PC-3 (cell line): Measurements from ENCODE around the gene GSN. TPM values are rescaled to one million over a fixed set of nuclear protein-coding genes. Genes with fewer than 3 reads are reported as not detected.
A peak's percentile ranks its signal among the peaks of the same experiment; 100 is the strongest.

Experiments used
- ATAC-seq: fragments of 200-7000 bp; cut with Tn5 transposase; 2 replicates; pipeline ENCODE4 v1.9.1; 2020; ENCODE audit warnings: mild to moderate bottlenecking, moderate library complexity
- BruUV-seq: library from RNA; stranded (reverse); fragments of 400-500 nt; replicated peaks from 2 replicates; lab custom pipeline; 2021; lab: Mats Ljungman, UMichigan
- CTCF ChIA-PET: fragments of 300-600 bp; sonication (Branson Sonifier 250); formaldehyde crosslinking; loops from one replicate; lab custom pipeline; 2022; ENCODE audit warnings: antibody characterized with exemption; lab: Charles Lee
- POLR2A ChIA-PET: fragments of 300-600 bp; sonication (Branson Sonifier 250); formaldehyde crosslinking; loops from one replicate; lab custom pipeline; 2022; ENCODE audit warnings: antibody characterized with exemption; ENCODE audit not compliant: unreplicated experiment; lab: Charles Lee
- DNase-seq: peaks from one replicate; pipeline ENCODE4 v3.0.0-alpha.2; 2015
- H2AFZ ChIP-seq: fragments of 300-600 bp; sonication (generic); 2 replicates; pipeline ENCODE4 v1.6.0; 2016; ENCODE audit warnings: antibody characterized with exemption, low read length
- H3F3A ChIP-seq: fragments of 300-600 bp; sonication (generic); one replicate; pipeline ENCODE4 v1.6.0; 2017; ENCODE audit warnings: antibody characterized with exemption, low read length, control low read depth, mild to moderate bottlenecking; ENCODE audit not compliant: unreplicated experiment
- H3K27ac ChIP-seq: fragments of 300-600 bp; sonication (generic); 2 replicates; pipeline ENCODE4 v1.5.1; 2016; ENCODE audit warnings: mild to moderate bottlenecking, low read length
- H3K27me3 ChIP-seq: fragments of 300-600 bp; sonication (generic); 2 replicates; pipeline ENCODE4 v1.6.1; 2016; ENCODE audit warnings: low read length, mixed read lengths
- H3K36me3 ChIP-seq: fragments of 300-600 bp; sonication (generic); 2 replicates; pipeline ENCODE4 v1.6.1; 2016; ENCODE audit warnings: low read depth, mixed run types, low read length, mixed read lengths
- H3K4me1 ChIP-seq: fragments of 300-600 bp; sonication (generic); 2 replicates; pipeline ENCODE4 v1.5.1; 2016; ENCODE audit warnings: low read length; ENCODE audit not compliant: insufficient read depth
- H3K4me2 ChIP-seq: fragments of 300-600 bp; sonication (generic); 2 replicates; pipeline ENCODE4 v1.6.0; 2016; ENCODE audit warnings: low read length
- H3K4me3 ChIP-seq: fragments of 300-600 bp; sonication (generic); 2 replicates; pipeline ENCODE4 v1.5.1; 2016; ENCODE audit warnings: mild to moderate bottlenecking, low read length, mixed read lengths
- H3K79me2 ChIP-seq: fragments of 300-600 bp; sonication (generic); 2 replicates; pipeline ENCODE4 v1.6.1; 2017; ENCODE audit warnings: low read length, mixed read lengths
- H3K9ac ChIP-seq: fragments of 300-600 bp; sonication (generic); 2 replicates; pipeline ENCODE4 v1.6.0; 2016; ENCODE audit warnings: mild to moderate bottlenecking, low read length
- H3K9me2 ChIP-seq: fragments of 300-600 bp; sonication (generic); replicated peaks from 2 replicates; pipeline ENCODE4 v1.6.1; 2016; ENCODE audit warnings: mixed run types, low read length, mixed read lengths
- H3K9me3 ChIP-seq: fragments of 300-600 bp; sonication (generic); 2 replicates; pipeline ENCODE4 v1.6.1; 2016; ENCODE audit warnings: low read length, mixed read lengths
- H4K20me1 ChIP-seq: fragments of 300-600 bp; sonication (generic); 2 replicates; pipeline ENCODE4 v1.6.1; 2016; ENCODE audit warnings: low read length, mixed read lengths
- EZH2 ChIP-seq: fragments of 300-600 bp; sonication (generic); IDR thresholded peaks from one replicate; pipeline ENCODE4 v1.6.1; 2017; ENCODE audit warnings: antibody characterized with exemption, mild to moderate bottlenecking, low read length; ENCODE audit not compliant: unreplicated experiment
- EZH2phosphoT487 ChIP-seq: fragments of 300-600 bp; sonication (generic); IDR thresholded peaks from 2 replicates; pipeline ENCODE4 v1.6.1; 2018; ENCODE audit warnings: mild to moderate bottlenecking, antibody characterized with exemption, low read length, borderline replicate concordance
- intact Hi-C: fragments of 100-400 bp; cut with micrococcal nuclease; formaldehyde crosslinking; loops from 2 replicates; pipeline ENCODE4 v1.9.0; 2023
- total RNA-seq: library from RNA; depleted of rRNA; stranded (reverse); fragments of >200 nt; gene quantifications from 2 replicates; pipeline ENCODE4 v1.2.3, GENCODE V29; 2014
- TF ChIP-seq, protein P1 (sequence below): fragments of 300-600 bp; sonication (generic); conservative IDR thresholded peaks from 2 replicates; pipeline ENCODE4 v1.5.1; 2017; ENCODE audit warnings: antibody characterized with exemption, low read depth, mild to moderate bottlenecking, low read length

GSN gene
- total RNA-seq, 1 experiment from 2014 or later = 36.5 TPM

DNA sequence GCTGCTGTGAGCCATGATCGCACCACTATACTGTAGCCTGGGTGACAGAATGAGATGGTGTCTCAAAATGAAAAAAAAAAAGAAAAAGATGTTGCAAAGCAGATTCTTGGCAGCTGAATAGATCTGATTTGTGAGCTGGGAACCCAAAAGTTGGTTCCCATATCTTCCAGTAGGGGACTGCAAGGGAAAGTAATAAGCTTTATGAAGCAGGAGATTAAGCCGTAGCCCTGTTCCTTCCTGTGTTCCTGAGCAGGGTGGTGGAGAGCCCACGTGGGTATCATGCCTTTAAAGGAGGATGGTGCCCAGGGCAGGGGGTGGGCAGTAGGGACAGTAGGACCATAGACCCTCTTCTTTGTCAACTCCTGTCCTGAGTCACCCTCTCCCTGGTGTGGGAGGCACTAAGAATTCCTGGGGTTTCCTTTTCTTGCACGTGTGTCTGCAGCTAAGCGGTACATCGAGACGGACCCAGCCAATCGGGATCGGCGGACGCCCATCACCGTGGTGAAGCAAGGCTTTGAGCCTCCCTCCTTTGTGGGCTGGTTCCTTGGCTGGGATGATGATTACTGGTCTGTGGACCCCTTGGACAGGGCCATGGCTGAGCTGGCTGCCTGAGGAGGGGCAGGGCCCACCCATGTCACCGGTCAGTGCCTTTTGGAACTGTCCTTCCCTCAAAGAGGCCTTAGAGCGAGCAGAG lies 64.2 kb downstream of the GSN start:
- Histone ChIP-seq H3K4me2 (no peak overlapping the region), H3K9me2 (no peaks in the 10 kb centered on the region), H4K20me1 (no peaks in the 10 kb centered on the region), H3K9ac (no peak overlapping the region), H2AFZ (no peak overlapping the region), H3K9me3 (no peaks in the 10 kb centered on the region), H3F3A (no peaks in the 10 kb centered on the region), H3K4me1 (no peaks in the 10 kb centered on the region), H3K27me3 (no peaks in the 10 kb centered on the region), H3K4me3 (no peak overlapping the region), H3K27ac (no peak overlapping the region), H3K79me2 (no peaks in the 10 kb centered on the region), H3K36me3 (no peaks in the 10 kb centered on the region)
- intact Hi-C loops = no loop called here
- DNase-seq (peak; percentile 16), ATAC-seq (no peak)
- no TSS peak for BruUV-seq
- POLR2A ChIA-PET = no interaction called here
- TF ChIP-seq, protein P1, sequence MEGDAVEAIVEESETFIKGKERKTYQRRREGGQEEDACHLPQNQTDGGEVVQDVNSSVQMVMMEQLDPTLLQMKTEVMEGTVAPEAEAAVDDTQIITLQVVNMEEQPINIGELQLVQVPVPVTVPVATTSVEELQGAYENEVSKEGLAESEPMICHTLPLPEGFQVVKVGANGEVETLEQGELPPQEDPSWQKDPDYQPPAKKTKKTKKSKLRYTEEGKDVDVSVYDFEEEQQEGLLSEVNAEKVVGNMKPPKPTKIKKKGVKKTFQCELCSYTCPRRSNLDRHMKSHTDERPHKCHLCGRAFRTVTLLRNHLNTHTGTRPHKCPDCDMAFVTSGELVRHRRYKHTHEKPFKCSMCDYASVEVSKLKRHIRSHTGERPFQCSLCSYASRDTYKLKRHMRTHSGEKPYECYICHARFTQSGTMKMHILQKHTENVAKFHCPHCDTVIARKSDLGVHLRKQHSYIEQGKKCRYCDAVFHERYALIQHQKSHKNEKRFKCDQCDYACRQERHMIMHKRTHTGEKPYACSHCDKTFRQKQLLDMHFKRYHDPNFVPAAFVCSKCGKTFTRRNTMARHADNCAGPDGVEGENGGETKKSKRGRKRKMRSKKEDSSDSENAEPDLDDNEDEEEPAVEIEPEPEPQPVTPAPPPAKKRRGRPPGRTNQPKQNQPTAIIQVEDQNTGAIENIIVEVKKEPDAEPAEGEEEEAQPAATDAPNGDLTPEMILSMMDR = 0 out of 2 replicates have a peak, but pooled peaks have one; percentile 20
- no peak for TF ChIP-seq EZH2phosphoT487
- CTCF ChIA-PET = interaction anchor here (0.7 kb wide), 1 partner anchor 25 kb away, joined by 4 read pairs; no protein-coding TSS in a partner anchor

DNA sequence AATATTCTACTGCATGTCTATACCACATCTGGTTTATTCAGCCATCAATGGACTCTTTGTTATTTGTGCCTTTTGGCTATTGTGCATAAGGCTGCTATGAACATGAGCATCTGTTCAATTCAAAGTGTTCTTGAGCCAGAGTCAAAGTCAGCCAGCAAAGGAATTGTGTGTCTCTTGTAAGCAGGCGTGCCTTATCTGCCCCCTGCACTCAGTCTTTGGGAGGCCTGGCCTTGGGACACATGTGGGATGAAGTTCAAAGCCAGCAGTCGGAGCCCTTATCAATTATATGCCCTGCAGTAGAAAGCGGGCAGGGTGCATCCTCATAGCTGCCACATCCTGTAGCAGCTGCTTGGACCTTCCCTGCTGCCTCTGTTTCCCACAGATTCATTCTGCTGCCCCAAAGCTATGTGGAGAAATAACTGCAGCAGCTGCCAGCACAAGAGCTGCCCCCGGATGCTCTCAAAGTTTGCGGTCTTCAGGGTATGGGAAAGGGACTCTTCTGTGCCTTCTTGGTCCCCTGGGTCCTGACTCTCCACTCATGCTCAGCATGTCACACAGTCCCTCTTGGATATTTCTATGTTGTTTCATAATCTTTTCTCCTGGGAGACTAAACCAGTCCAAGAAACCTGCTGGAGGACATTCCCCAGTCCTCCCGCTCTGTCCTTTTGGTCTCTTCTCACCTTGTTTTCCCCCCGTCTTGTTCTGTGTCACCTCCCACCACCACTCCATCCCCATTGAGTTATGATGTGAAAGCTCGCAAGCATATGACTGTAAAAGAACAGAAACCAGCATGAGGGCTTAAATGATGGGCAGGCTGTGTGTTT lies 66.2 kb downstream of the GSN start:
- Histone ChIP-seq H3K36me3 (no peaks in the 10 kb centered on the region), H3F3A (no peaks in the 10 kb centered on the region), H3K4me1 (no peaks in the 10 kb centered on the region), H3K27me3 (no peaks in the 10 kb centered on the region), H4K20me1 (no peaks in the 10 kb centered on the region), H3K9me2 (no peaks in the 10 kb centered on the region), H3K27ac (no peak overlapping the region), H3K9me3 (no peaks in the 10 kb centered on the region), H3K79me2 (no peaks in the 10 kb centered on the region), H3K9ac (no peak overlapping the region), H3K4me2 (no peak overlapping the region), H2AFZ (no peak overlapping the region), H3K4me3 (no peak overlapping the region)
- ATAC-seq (no peak), DNase-seq (no peak)
- BruUV-seq = no TSS peak
- intact Hi-C loops = no loop called here
- TF ChIP-seq EZH2 (no peak), EZH2phosphoT487 (no peak)
- TF ChIP-seq, protein P1 = no peak
- CTCF ChIA-PET = no interaction called here
- POLR2A ChIA-PET = no interaction called here

DNA sequence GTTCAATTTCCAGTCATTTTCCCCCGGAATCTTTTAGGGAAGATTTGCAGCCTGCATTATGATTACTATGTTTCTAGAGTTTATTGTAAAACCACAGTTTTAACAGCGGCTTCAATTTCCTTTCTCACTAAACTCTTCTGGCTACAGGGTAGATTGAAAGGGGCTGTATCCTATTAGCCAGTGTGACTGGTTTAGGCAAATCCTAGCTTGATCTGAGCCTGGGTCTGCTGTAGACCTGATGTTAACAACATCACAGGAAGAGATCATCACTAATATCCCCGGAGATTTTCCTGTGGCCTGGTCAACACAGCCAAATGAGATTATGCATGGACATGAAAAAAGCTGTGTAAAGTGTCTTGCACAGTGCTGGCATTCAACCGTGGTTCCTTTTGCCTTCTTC lies 68.7 kb downstream of the GSN start:
- Histone ChIP-seq H3K9me3 (no peaks in the 10 kb centered on the region), H4K20me1 (no peaks in the 10 kb centered on the region), H3K27ac (no peak overlapping the region), H3K9ac (no peak overlapping the region), H3K4me3 (no peak overlapping the region), H3K27me3 (no peaks in the 10 kb centered on the region), H3K4me2 (no peak overlapping the region), H2AFZ (no peak overlapping the region), H3K36me3 (no peaks in the 10 kb centered on the region), H3K79me2 (no peaks in the 10 kb centered on the region), H3F3A (no peaks in the 10 kb centered on the region), H3K9me2 (no peaks in the 10 kb centered on the region), H3K4me1 (no peaks in the 10 kb centered on the region)
- no peak for ATAC-seq
- DNase-seq = no peak
- CTCF ChIA-PET = no interaction called here
- TF ChIP-seq EZH2phosphoT487 = no peak
- no peak for TF ChIP-seq EZH2
- TF ChIP-seq, protein P1 = no peak
- intact Hi-C loops = no loop called here
- POLR2A ChIA-PET = no interaction called here
- no TSS peak for BruUV-seq
